NCI-H510A treated with DMSO at 0.1 percent for 48 hours (cell line): Measurements from ENCODE around the gene ASTN2.
"Not testable (repeated sequence)": the region's sequence is repeated elsewhere in the genome, so short reads cannot be mapped to it uniquely, and the experiment has no call there.

Source experiments
- DNase-seq: peaks from one replicate; lab custom pipeline; 2025; lab: John Stamatoyannopoulos, UW

Gene ASTN2

GRCh38 chr9:116859763-116860162 is 555.1 kb downstream of the ASTN2 start:
- DNase-seq, result peak; percentile 76

GRCh38 chr9:116857321-116857720 is 557.5 kb downstream of the ASTN2 start:
- no peak for DNase-seq

GRCh38 chr9:116855881-116856662 is 558.8 kb downstream of the ASTN2 start:
- DNase-seq, result peak; percentile 27

GRCh38 chr9:116849721-116850120 is 565.1 kb downstream of the ASTN2 start:
- no peak for DNase-seq

GRCh38 chr9:116844621-116845020 is 570.2 kb downstream of the ASTN2 start:
- DNase-seq, result no peak

GRCh38 chr9:116843863-116844620 is 570.8 kb downstream of the ASTN2 start:
- no peak for DNase-seq

- DNase-seq, result peak; percentile 71
Measured at GRCh38 chr9:116842658-116843057, 572.2 kb downstream of the ASTN2 start.

GRCh38 chr9:116838468-116838867 is 576.4 kb downstream of the ASTN2 start:
- DNase-seq, result not testable (repeated sequence)

- no peak for DNase-seq
Measured at GRCh38 chr9:116837018-116837989, 577.6 kb downstream of the ASTN2 start.

GRCh38 chr9:116830321-116830720 is 584.5 kb downstream of the ASTN2 start:
- DNase-seq, result not testable (repeated sequence)

- no peak for DNase-seq
Measured at GRCh38 chr9:116821633-116822229, 593.1 kb downstream of the ASTN2 start.

GRCh38 chr9:116819116-116819515 is 595.7 kb downstream of the ASTN2 start:
- DNase-seq, result no peak

- no peak for DNase-seq
Measured at GRCh38 chr9:116817762-116818161, 597.1 kb downstream of the ASTN2 start.

- DNase-seq, result no peak
Measured at GRCh38 chr9:116816484-116816883, 598.4 kb downstream of the ASTN2 start.

- DNase-seq, result no peak
Measured at GRCh38 chr9:116815835-116816234, 599.0 kb downstream of the ASTN2 start.

GRCh38 chr9:116813031-116813300 is 601.9 kb downstream of the ASTN2 start:
- DNase-seq, result no peak

- no peak for DNase-seq
Measured at GRCh38 chr9:116812231-116813030, 602.4 kb downstream of the ASTN2 start.

- no peak for DNase-seq
Measured at GRCh38 chr9:116809656-116810055, 605.2 kb downstream of the ASTN2 start.

GRCh38 chr9:116806075-116806474 is 608.8 kb downstream of the ASTN2 start:
- no peak for DNase-seq

GRCh38 chr9:116800885-116801284 is 614.0 kb downstream of the ASTN2 start:
- DNase-seq, result no peak

GRCh38 chr9:116800074-116800473 is 614.8 kb downstream of the ASTN2 start:
- no peak for DNase-seq
